Erythroblast (primary cell): Measurements from ENCODE around the gene SHANK1.
A peak's percentile ranks its signal among the peaks of the same experiment; 100 is the strongest.

ENCODE experiments used
- GATA1 ChIP-seq: IDR thresholded peaks from 2 replicates; pipeline ENCODE4 v1.6.1; 2011; ENCODE audit warnings: low read depth, mild to moderate bottlenecking, control low read depth, low read length, moderate library complexity
- POLR2A ChIP-seq: IDR thresholded peaks from 2 replicates; pipeline ENCODE4 v1.6.1; 2011; ENCODE audit warnings: mild to moderate bottlenecking, low read length

GRCh38 chr19:50724522-50725217 lies 5.1 kb upstream of the SHANK1 start:
- peak; percentile 90 for TF ChIP-seq POLR2A
- TF ChIP-seq GATA1, result no peak
